Nucleus accumbens (tissue), 56 donors: ENCODE measurements around the gene LIPG.
"Not testable (repeated sequence)": the region's sequence is repeated elsewhere in the genome, so short reads cannot be mapped to it uniquely, and the experiment has no call there.

Experiments used
- DNase-seq, 56 donors: peaks; one replicate each; lab custom pipeline; 2025; lab: John Stamatoyannopoulos, UW

LIPG gene

GRCh38 chr18:49544362-49544761 lies 17.5 kb upstream of the LIPG start:
- no peak for DNase-seq

- DNase-seq: no peak
Measured at GRCh38 chr18:49546278-49546677, 15.6 kb upstream of the LIPG start.

DNA sequence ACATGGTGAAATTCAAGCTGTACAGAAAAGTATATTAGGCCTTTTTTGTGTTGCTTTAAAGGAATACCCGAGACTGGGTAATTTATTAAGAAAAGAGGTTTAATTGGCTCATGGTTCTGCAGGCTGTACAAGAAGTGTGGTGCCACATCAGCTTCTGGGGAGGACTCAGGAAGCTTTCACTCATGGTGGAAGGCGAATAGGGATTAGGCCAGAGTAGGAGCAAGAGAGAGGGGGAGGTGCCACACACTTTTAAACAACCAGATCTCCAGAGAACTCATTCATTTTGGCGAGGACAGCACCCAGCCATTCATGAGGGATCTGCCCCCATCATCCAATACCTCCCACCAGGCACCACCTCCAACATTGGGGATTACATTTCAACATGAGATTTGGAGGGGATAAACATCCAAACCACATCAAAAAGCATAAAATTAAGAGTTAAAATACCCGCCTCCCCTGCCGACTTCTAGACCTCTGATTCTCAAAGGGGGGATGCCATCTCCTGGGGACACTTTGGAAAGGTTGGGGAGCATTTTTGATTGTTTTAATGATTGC lies 15.1 kb upstream of the LIPG start:
- no peak for DNase-seq

- no peak for DNase-seq
Measured at GRCh38 chr18:49547701-49548100, 14.2 kb upstream of the LIPG start.

DNA sequence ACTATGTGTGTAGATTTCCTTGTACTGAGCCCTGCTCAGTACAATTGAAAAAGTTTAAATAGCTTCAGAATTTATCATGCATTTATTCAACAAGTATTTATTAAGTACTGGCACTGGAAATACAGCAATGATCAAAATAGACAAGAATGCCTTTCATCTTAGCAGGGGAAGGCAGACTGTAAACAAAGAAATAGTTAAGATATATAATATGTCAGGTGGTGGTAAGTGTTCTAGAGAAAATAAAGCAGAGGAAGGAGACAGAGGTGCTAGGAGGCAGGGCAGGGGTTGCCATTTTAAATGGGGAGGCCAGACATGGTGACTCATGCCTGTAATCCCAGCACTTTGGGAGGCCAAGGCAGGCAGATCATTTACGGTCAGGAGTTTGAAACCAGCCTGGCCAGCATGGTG lies 13.6 kb upstream of the LIPG start:
- no peak for DNase-seq

DNA sequence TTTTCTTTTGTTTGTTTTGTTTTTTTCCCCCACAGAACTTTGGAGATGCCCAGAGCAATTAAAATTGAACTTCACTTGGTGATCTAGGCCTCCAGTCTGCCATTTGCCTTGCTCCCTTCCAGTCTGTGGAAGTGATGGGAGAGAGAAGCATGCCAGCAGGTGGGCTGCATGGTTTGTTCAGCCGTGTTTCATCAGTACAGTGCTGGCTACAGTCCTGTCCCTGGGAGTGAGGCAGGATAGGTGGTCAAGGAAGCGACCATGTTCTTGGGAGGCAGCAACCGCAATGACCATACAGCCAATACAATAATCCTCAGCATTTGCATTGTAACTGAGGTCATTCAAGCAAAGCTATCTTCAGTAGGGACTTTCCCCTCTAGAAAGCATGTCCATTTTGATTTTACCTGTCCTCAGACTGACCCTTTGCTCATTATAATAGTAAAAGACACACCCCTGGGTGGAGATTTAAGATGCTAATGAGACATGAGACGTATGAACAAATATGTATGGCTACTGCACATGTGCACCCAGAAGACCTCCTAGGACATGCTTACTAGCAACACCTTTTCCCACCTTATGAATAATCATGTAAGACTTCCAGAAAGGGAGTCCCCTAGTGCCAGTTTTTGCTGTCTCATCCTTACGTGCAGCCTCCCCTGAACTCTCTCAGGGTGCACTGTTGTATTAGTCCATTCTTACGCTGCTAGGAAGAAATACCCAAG lies 11.1 kb upstream of the LIPG start:
- DNase-seq: no peak

GRCh38 chr18:49553003-49553402 lies 8.9 kb upstream of the LIPG start:
- DNase-seq: no peak

- no peak for DNase-seq
Measured at GRCh38 chr18:49555641-49556040, 6.2 kb upstream of the LIPG start.

- DNase-seq: no peak
Measured at GRCh38 chr18:49558356-49558755, 3.5 kb upstream of the LIPG start.

DNA sequence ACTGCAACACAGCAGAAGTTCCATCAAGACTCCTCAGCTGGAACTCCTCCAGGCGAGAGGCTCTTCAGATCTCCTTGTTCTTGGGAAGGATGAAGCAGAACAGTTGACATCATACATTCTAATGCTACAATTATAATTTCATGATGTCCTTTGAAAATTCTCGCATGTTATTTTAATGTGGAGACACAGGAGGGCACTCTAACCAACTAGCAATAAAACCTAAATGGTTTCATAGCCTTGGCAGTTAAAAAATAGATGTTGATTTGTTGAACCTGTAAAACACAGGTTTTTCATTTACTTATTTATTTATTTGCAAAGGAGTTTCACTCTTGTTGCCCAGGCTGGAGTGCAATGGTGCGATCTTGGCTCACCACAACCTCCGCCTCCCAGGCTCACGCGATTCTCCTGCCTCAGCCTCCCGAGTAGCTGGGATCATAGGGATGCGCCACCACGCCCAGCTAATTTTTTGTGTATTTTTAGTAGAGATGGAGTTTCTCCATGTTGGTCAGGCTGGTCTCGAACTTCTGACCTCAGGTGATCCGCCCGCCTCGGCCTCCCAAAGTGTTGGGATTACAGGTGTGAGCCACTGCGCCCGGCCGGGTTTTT lies 2.4 kb upstream of the LIPG start:
- not testable (repeated sequence) for DNase-seq

- DNase-seq: no peak
Measured at GRCh38 chr18:49560277-49560623, 1.6 kb upstream of the LIPG start.

- peak in 1 of 56 donors; percentile 3 for DNase-seq
Measured at GRCh38 chr18:49560624-49561288, 1.1 kb upstream of the LIPG start.

DNA sequence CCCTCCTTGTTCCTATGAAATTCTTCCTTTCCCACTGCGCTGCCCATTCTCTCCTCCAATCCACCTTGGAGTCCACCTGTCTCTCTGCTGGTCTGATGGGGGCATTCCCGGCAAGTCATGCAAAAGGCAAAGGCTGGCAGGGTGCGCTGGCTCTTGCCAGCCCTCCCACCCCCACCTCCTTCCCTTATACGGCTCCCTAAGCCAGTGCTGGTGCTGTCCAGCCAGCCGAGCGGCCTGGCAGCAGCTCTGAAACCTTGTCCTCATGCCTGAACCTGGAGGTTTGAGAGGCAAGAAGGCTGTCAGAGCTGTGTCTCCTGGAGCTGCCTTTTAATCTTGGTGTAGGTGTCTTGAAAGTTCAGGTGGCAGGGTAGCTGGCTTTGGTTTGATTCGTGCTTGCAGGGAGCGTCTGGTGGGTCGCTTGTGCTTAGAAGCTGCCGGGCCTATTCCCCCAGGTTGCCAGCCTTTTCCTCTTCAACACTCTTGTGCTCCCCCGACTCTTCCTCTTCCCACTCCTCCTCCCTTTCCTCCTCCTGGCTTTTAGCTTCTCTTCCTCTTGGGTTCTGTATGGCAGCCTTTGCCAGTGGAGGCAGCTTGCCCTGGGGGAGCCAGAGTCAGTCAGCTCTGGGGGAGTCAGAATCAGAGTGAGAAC lies 748 bp downstream of the LIPG start:
- DNase-seq: no peak

DNA sequence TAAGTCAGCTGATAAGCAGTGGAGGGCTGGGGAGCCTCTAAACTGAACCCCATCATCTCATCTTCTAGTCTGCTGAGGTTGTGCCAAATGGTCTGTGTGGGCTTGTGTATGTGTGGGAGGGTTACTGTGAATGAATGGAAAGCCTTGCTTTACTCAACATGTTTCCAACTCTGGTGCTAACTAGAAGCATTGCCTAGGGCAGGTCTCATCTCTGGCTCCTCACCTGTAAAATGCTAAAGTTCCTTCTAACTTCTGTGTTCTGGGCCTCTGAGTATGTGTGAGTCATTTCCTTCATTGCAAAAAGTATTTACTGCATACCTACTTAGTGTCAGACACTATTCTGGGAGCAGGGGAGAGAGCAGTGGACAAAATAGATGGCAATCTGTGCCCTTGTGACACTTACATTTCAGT lies 1.3 kb downstream of the LIPG start:
- no peak for DNase-seq

DNA sequence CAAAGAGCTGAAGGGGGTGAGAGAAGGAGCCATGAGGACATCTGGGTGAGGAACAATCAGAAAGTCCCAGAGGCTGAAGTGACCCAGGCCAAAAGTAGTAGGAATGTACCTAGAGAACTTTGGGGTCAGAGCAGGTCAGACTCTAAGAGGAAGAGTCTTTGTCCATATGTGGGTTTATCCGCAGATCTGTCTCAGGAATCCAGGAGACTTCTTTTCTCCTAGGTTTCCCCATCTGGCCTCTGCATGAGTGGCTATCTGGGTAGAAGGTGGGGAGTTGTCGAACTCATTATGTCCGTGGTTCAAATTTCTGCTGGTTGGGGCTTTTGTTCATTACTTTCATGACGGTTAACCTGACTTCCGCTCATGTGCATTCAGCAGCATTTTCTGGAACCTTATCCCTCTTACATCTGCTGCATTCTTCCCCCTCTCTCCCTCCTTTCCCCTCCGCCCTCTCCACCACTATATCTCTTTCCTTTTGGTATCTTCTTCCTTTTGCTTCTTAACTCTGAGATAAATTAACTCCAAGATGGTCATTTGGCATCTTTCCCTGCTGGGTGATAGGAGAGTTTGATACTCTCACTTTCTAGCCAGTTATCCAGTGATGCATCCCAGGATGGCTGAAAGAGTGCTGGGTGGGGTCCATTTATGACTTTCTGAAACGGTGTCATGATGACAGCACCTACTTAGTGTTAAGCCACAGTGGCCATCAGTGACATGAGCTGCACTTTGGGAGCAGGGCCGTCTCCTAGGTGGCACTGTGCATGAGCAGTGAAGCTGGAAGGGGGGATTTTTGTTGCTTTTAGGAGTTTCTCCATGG lies 2.1 kb downstream of the LIPG start:
- no peak for DNase-seq

GRCh38 chr18:49564518-49564834 lies 2.6 kb downstream of the LIPG start:
- DNase-seq: no peak

DNA sequence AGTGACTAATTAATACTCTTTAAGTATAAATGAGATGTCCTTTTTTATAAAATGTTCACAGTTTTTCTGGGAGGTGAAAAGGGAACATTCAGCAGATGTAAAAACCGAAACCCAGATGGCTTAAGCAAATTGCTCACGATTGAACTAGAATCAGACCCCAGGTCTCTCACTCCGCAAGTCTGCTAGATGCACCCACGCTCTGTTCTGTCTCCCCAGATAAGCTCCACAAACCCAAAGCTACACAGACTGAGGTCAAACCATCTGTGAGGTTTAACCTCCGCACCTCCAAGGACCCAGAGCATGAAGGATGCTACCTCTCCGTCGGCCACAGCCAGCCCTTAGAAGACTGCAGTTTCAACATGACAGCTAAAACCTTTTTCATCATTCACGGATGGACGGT lies 3.2 kb downstream of the LIPG start:
- DNase-seq: no peak

DNA sequence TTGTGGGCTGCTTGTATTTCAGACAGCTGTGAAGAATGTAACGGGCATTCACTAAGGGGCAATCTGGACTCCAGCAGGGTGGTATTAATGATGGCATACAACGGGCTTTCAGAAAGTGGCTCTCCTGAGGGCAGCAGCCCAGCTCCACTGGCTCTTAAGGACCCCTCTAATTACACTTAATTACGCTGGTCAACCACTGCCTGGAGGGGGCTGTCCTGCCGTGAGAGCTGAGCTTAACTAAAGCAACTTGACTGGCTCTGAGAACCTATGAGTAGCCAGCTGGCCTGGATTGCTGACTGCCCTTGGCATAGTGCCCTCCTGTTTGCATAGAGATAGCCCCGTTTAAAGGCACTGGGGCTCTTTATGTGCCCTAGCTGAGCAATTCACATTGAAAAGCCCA lies 3.8 kb downstream of the LIPG start:
- peak in 44 of 56 donors; percentile 14 to 82 (median 41) for DNase-seq

DNA sequence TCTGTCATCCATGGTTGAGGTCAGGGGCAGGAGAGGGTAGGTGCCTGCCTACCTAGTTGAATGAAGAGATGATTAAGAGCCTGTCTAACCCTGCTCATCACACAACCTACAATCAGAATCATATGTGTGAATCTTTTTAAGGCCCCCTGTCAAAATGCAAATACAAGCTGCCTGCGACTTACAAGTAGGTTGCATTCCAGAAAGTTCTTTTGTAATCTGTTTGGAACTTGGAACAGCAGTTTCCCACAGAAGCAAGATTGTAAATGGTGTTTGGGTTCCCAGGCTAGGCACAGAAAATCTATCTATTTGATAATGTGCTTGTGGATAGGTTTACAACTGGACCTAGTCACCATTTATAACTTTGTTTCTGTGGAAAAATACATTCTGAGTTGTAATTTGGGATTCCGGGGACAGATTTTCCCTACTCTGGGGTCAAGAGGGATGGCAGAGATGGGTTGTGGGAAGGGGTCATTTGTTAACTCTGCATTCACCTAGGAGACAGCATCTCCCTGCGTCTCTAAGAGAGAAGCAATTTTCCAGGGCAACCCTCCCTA lies 4.4 kb downstream of the LIPG start:
- DNase-seq: no peak

GRCh38 chr18:49566985-49567384 lies 5.1 kb downstream of the LIPG start:
- no peak for DNase-seq
